DOHH2 (cell line): ENCODE measurements around the gene FOXO6.

ENCODE experiments used
- H3F3A ChIP-seq: fragments of 200-600 bp; sonication (generic), shearing (Covaris generic); 2 replicates; pipeline ENCODE4 v1.6.0; 2016; ENCODE audit warnings: antibody characterized with exemption, mild to moderate bottlenecking; ENCODE audit not compliant: control insufficient read depth, insufficient read depth
- H3K27ac ChIP-seq: fragments of 200-600 bp; sonication (generic); 2 replicates; pipeline ENCODE4 v1.5.1; 2014; ENCODE audit warnings: low read depth, mild to moderate bottlenecking, low read length, moderate library complexity
- H3K27me3 ChIP-seq: fragments of 200-600 bp; sonication (generic); 2 replicates; pipeline ENCODE4 v1.6.1; 2014; ENCODE audit warnings: mild to moderate bottlenecking, low read length, mixed read lengths; ENCODE audit not compliant: control insufficient read depth
- H3K36me3 ChIP-seq: fragments of 200-600 bp; sonication (generic); 2 replicates; pipeline ENCODE4 v1.6.1; 2014; ENCODE audit warnings: mild to moderate bottlenecking, low read length, moderate library complexity, mixed read lengths; ENCODE audit not compliant: control insufficient read depth
- H3K4me1 ChIP-seq: fragments of 200-600 bp; sonication (generic); 2 replicates; pipeline ENCODE4 v1.6.1; 2014; ENCODE audit warnings: mild to moderate bottlenecking, low read length, mixed read lengths; ENCODE audit not compliant: control insufficient read depth
- H3K4me2 ChIP-seq: fragments of 200-600 bp; sonication (generic); 2 replicates; pipeline ENCODE4 v1.6.0; 2014; ENCODE audit warnings: mild to moderate bottlenecking, low read length, moderate library complexity
- H3K4me3 ChIP-seq: fragments of 200-600 bp; sonication (generic); 2 replicates; pipeline ENCODE4 v1.5.1; 2014; ENCODE audit warnings: mild to moderate bottlenecking, low read length, mixed read lengths
- H3K79me2 ChIP-seq: fragments of 200-600 bp; sonication (generic); 2 replicates; pipeline ENCODE4 v1.6.1; 2014; ENCODE audit warnings: mild to moderate bottlenecking, low read length, mixed read lengths; ENCODE audit not compliant: control insufficient read depth
- H3K9me2 ChIP-seq: fragments of 200-600 bp; sonication (generic); replicated peaks from 2 replicates; pipeline ENCODE4 v1.6.1; 2014; ENCODE audit warnings: mild to moderate bottlenecking, low read length, mixed read lengths; ENCODE audit not compliant: control insufficient read depth
- H3K9me3 ChIP-seq: fragments of 200-600 bp; sonication (generic); 2 replicates; pipeline ENCODE4 v1.6.1; 2014; ENCODE audit warnings: antibody characterized with exemption, low read length, mixed read lengths; ENCODE audit not compliant: control insufficient read depth, insufficient read depth
- H4K20me1 ChIP-seq: fragments of 200-600 bp; sonication (generic); 2 replicates; pipeline ENCODE4 v1.6.0; 2014; ENCODE audit warnings: low read depth, mild to moderate bottlenecking, antibody characterized with exemption, low read length, moderate library complexity; ENCODE audit not compliant: control insufficient read depth, insufficient read depth
- CTCF ChIP-seq: fragments of 200-600 bp; sonication (generic); IDR thresholded peaks from one replicate; pipeline ENCODE4 v1.5.1; 2014; ENCODE audit warnings: antibody characterized with exemption, mild to moderate bottlenecking, low read depth, low read length; ENCODE audit not compliant: poor library complexity, severe bottlenecking
- EZH2phosphoT487 ChIP-seq: fragments of 200-600 bp; sonication (generic); IDR thresholded peaks from 2 replicates; pipeline ENCODE4 v1.6.1; 2017; ENCODE audit warnings: borderline replicate concordance, mild to moderate bottlenecking, antibody characterized with exemption, low read length, moderate library complexity, mixed read lengths

FOXO6 gene

GRCh38 chr1:41391834-41392527, 30.7 kb downstream of the FOXO6 start:
- H3K9me2 ChIP-seq = no peaks in the 10 kb centered on the region
- peaks cover 16% of the 10 kb centered on the region; the same call in 1 of the 2 replicates for H3K27me3 ChIP-seq
- no peak overlapping the region for H3K4me2 ChIP-seq
- no peaks in the 10 kb centered on the region for H3F3A ChIP-seq
- no peaks in the 10 kb centered on the region for H3K4me1 ChIP-seq
- no peaks in the 10 kb centered on the region for H3K36me3 ChIP-seq
- TF ChIP-seq EZH2phosphoT487 = no peak
- TF ChIP-seq CTCF = no peak
- H3K4me3 ChIP-seq = no peak overlapping the region
- H3K79me2 ChIP-seq = no peaks in the 10 kb centered on the region
- H3K9me3 ChIP-seq = no peaks in the 10 kb centered on the region
- H3K27ac ChIP-seq = no peak overlapping the region
- H4K20me1 ChIP-seq = no peaks in the 10 kb centered on the region

GRCh38 chr1:41392528-41392924, 31.3 kb downstream of the FOXO6 start:
- Histone ChIP-seq H3F3A (no peaks in the 10 kb centered on the region), H3K36me3 (no peaks in the 10 kb centered on the region), H4K20me1 (no peaks in the 10 kb centered on the region), H3K4me2 (no peak overlapping the region), H3K27ac (no peak overlapping the region), H3K9me3 (no peaks in the 10 kb centered on the region), H3K4me3 (no peak overlapping the region), H3K4me1 (no peaks in the 10 kb centered on the region), H3K79me2 (no peaks in the 10 kb centered on the region), H3K9me2 (no peaks in the 10 kb centered on the region), H3K27me3 (peaks cover 11% of the 10 kb centered on the region; the same call in 1 of the 2 replicates)
- TF ChIP-seq EZH2phosphoT487 (no peak), CTCF (no peak)

- H3K9me2 ChIP-seq = no peaks in the 10 kb centered on the region
- no peaks in the 10 kb centered on the region for H3K36me3 ChIP-seq
- H3K79me2 ChIP-seq = no peaks in the 10 kb centered on the region
- TF ChIP-seq CTCF (no peak), EZH2phosphoT487 (no peak)
- no peaks in the 10 kb centered on the region for H4K20me1 ChIP-seq
- H3K9me3 ChIP-seq = no peaks in the 10 kb centered on the region
- no peak overlapping the region for H3K27ac ChIP-seq
- no peaks in the 10 kb centered on the region for H3K4me1 ChIP-seq
- H3K4me2 ChIP-seq = no peak overlapping the region
- peaks cover 4% of the 10 kb centered on the region; the same call in 1 of the 2 replicates for H3K27me3 ChIP-seq
- no peak overlapping the region for H3K4me3 ChIP-seq
- no peaks in the 10 kb centered on the region for H3F3A ChIP-seq
Observed at GRCh38 chr1:41393716-41394368, 32.6 kb downstream of the FOXO6 start.
